Esophagus squamous epithelium (tissue), 4 donors: ENCODE measurements around the gene EYS.

Experiments
- CTCF ChIP-seq, 6 experiments: fragments of 450-650 bp in 4 of 6; fragments of 200-600 bp in 2 of 6; sonication (generic) in 2 of 6; IDR thresholded peaks; one replicate each; pipeline ENCODE4 v1.5.1; 2016 to 2019; ENCODE audit warnings: antibody characterized with exemption in 6 of 6, mild to moderate bottlenecking in 4 of 6, moderate library complexity in 4 of 6
- POLR2A ChIP-seq, 4 donors: fragments of 450-650 bp; IDR thresholded peaks; one replicate each; pipeline ENCODE4 v1.6.1; 2017; ENCODE audit warnings: antibody characterized with exemption in 4 of 4, mild to moderate bottlenecking in 4 of 4, moderate library complexity in 3 of 4

GRCh38 chr6:64482631-64483030 lies 1224.4 kb downstream of the EYS start:
- TF ChIP-seq CTCF (IDR thresholded peaks at IDR 0.05) (no peak), POLR2A (IDR thresholded peaks at IDR 0.05) (no peak)
